ENCODE results near the gene C1orf210. TPM values are rescaled to one million over a fixed set of nuclear protein-coding genes. Genes with fewer than 3 reads are reported as not detected.

The C1orf210 gene
- total and polyA plus RNA-seq, 5 donors, result 0.07 TPM; not detected in 4

- H3K4me3 ChIP-seq (ENCODE audit: low read length), result no peak overlapping the region
- H3K9me3 ChIP-seq (ENCODE audit: control insufficient read depth, low read length), result no peaks in the 10 kb centered on the region
- H3K4me1 ChIP-seq (ENCODE audit: control insufficient read depth, insufficient read depth, low read length), result peaks cover 2% of the 10 kb centered on the region
- ATAC-seq (no peak), DNase-seq (peak in 1 of 3 donors; percentile 40)
- H3K27me3 ChIP-seq (ENCODE audit: control insufficient read depth, insufficient read depth), result no peaks in the 10 kb centered on the region
- no peak overlapping the region for H3K27ac ChIP-seq (ENCODE audit: low read length)
- WGBS, result 45% methylated on average over 9 of the region's 9 CpGs
- intact Hi-C loops (cut with DNase I), result no loop called here
Observed at GRCh38 chr1:43272161-43272560, 13.2 kb downstream of the C1orf210 start.

- Histone ChIP-seq H3K27ac (ENCODE audit: low read length) (no peak overlapping the region), H3K9me3 (ENCODE audit: control insufficient read depth, low read length) (no peaks in the 10 kb centered on the region), H3K4me3 (ENCODE audit: low read length) (no peak overlapping the region), H3K4me1 (ENCODE audit: control insufficient read depth, insufficient read depth, low read length) (peaks cover 2% of the 10 kb centered on the region), H3K27me3 (ENCODE audit: control insufficient read depth, insufficient read depth) (no peaks in the 10 kb centered on the region)
- ATAC-seq, result no peak
- intact Hi-C loops (cut with DNase I), result no loop called here
- 66% methylated on average over 12 of the region's 12 CpGs for WGBS
- DNase-seq, result no peak
Observed at GRCh38 chr1:43271186-43272118, 13.9 kb downstream of the C1orf210 start.

- peak in 2 of 3 donors; percentile 56 to 59 for DNase-seq
- Histone ChIP-seq H3K9me3 (ENCODE audit: control insufficient read depth, low read length) (no peaks in the 10 kb centered on the region), H3K4me3 (ENCODE audit: low read length) (peak overlapping the region; percentile 11), H3K4me1 (ENCODE audit: control insufficient read depth, insufficient read depth, low read length) (peaks cover 2% of the 10 kb centered on the region), H3K27ac (ENCODE audit: low read length) (no peak overlapping the region), H3K27me3 (ENCODE audit: control insufficient read depth, insufficient read depth) (no peaks in the 10 kb centered on the region)
- WGBS, result 16% methylated on average over 29 of the region's 29 CpGs
- peak; percentile 11 to 47 for ATAC-seq
- intact Hi-C loops (cut with DNase I), result no loop called here
Observed at GRCh38 chr1:43270421-43271095, 14.8 kb downstream of the C1orf210 start.

- no peak within 1 kb of the TSS for H3K27ac ChIP-seq (ENCODE audit: low read length)
- H3K27me3 ChIP-seq (ENCODE audit: control insufficient read depth, insufficient read depth), result no peaks in the 10 kb centered on the region
- ATAC-seq (no peak), DNase-seq (no peak)
- no peaks in the 10 kb centered on the region for H3K9me3 ChIP-seq (ENCODE audit: control insufficient read depth, low read length)
- intact Hi-C loops (cut with DNase I), result no loop called here
- peaks cover 2% of the 10 kb centered on the region for H3K4me1 ChIP-seq (ENCODE audit: control insufficient read depth, insufficient read depth, low read length)
- H3K4me3 ChIP-seq (ENCODE audit: low read length), result peak within 1 kb of the TSS; percentile 11
- 84% methylated on average over 7 of the region's 7 CpGs for WGBS
Observed at GRCh38 chr1:43269627-43270375, 15.6 kb downstream of the C1orf210 start, which contains the start of gene TMEM125. TSS of gene TMEM125 (plus strand) at chr1:43269983. CDS start at chr1:43272723, 2,740 bp downstream.

- 88% methylated on average over 3 of the region's 3 CpGs for WGBS
- Histone ChIP-seq H3K9me3 (ENCODE audit: control insufficient read depth, low read length) (no peaks in the 10 kb centered on the region), H3K4me1 (ENCODE audit: control insufficient read depth, insufficient read depth, low read length) (no peaks in the 10 kb centered on the region), H3K4me3 (ENCODE audit: low read length) (no peak overlapping the region), H3K27ac (ENCODE audit: low read length) (no peak overlapping the region), H3K27me3 (ENCODE audit: control insufficient read depth, insufficient read depth) (no peaks in the 10 kb centered on the region)
- intact Hi-C loops (cut with DNase I), result no loop called here
- DNase-seq, result no peak
- ATAC-seq, result no peak
Observed at GRCh38 chr1:43267818-43268425, 17.5 kb downstream of the C1orf210 start.

GRCh38 chr1:43267291-43267805, 18.0 kb downstream of the C1orf210 start:
- no peak overlapping the region for H3K27ac ChIP-seq (ENCODE audit: low read length)
- intact Hi-C loops (cut with DNase I), result no loop called here
- DNase-seq (no peak), ATAC-seq (no peak)
- H3K9me3 ChIP-seq (ENCODE audit: control insufficient read depth, low read length), result no peaks in the 10 kb centered on the region
- H3K4me1 ChIP-seq (ENCODE audit: control insufficient read depth, insufficient read depth, low read length), result no peaks in the 10 kb centered on the region
- no peaks in the 10 kb centered on the region for H3K27me3 ChIP-seq (ENCODE audit: control insufficient read depth, insufficient read depth)
- WGBS, result 84% methylated on average over 9 of the region's 9 CpGs
- no peak overlapping the region for H3K4me3 ChIP-seq (ENCODE audit: low read length)

- intact Hi-C loops (cut with DNase I), result no loop called here
- no peaks in the 10 kb centered on the region for H3K9me3 ChIP-seq (ENCODE audit: control insufficient read depth, low read length)
- no peak overlapping the region for H3K4me3 ChIP-seq (ENCODE audit: low read length)
- no peak for DNase-seq
- no peaks in the 10 kb centered on the region for H3K4me1 ChIP-seq (ENCODE audit: control insufficient read depth, insufficient read depth, low read length)
- H3K27me3 ChIP-seq (ENCODE audit: control insufficient read depth, insufficient read depth), result no peaks in the 10 kb centered on the region
- H3K27ac ChIP-seq (ENCODE audit: low read length), result no peak overlapping the region
- ATAC-seq, result no peak
- 92% methylated on average over 1 of the region's 1 CpG for WGBS
Observed at GRCh38 chr1:43266881-43267280, 18.5 kb downstream of the C1orf210 start.

GRCh38 chr1:43265431-43265830, 19.9 kb downstream of the C1orf210 start:
- Histone ChIP-seq H3K4me3 (ENCODE audit: low read length) (no peak overlapping the region), H3K9me3 (ENCODE audit: control insufficient read depth, low read length) (no peaks in the 10 kb centered on the region), H3K4me1 (ENCODE audit: control insufficient read depth, insufficient read depth, low read length) (no peaks in the 10 kb centered on the region), H3K27me3 (ENCODE audit: control insufficient read depth, insufficient read depth) (no peaks in the 10 kb centered on the region), H3K27ac (ENCODE audit: low read length) (no peak overlapping the region)
- ATAC-seq (no peak), DNase-seq (no peak)
- intact Hi-C loops (cut with DNase I), result no loop called here
- 86% methylated on average over 4 of the region's 4 CpGs for WGBS

- ATAC-seq (no peak), DNase-seq (no peak)
- Histone ChIP-seq H3K27me3 (ENCODE audit: control insufficient read depth, insufficient read depth) (no peaks in the 10 kb centered on the region), H3K4me3 (ENCODE audit: low read length) (no peak overlapping the region), H3K4me1 (ENCODE audit: control insufficient read depth, insufficient read depth, low read length) (peaks cover 3% of the 10 kb centered on the region), H3K9me3 (ENCODE audit: control insufficient read depth, low read length) (no peaks in the 10 kb centered on the region), H3K27ac (ENCODE audit: low read length) (no peak overlapping the region)
- intact Hi-C loops (cut with DNase I), result no loop called here
- WGBS, result 70% methylated on average over 3 of the region's 3 CpGs
Observed at GRCh38 chr1:43258370-43258769, 27.0 kb downstream of the C1orf210 start.

Data from right cardiac atrium (tissue), 5 donors.